ENCODE results near the gene MPC1. TPM values are rescaled to one million over a fixed set of nuclear protein-coding genes. Genes with fewer than 3 reads are reported as not detected.

Gene MPC1
- total and polyA plus RNA-seq, 11 donors = 213 to 796 (median 542) TPM

- Histone ChIP-seq H3K27ac (peak overlapping the region in 1 of 12 donors; percentile 33), H3K36me3 (peaks cover 0 to 75% (median 69%) of the 10 kb centered on the region in 9 donors), H3K4me3 (no peak overlapping the region), H3K9me3 (no peaks in the 10 kb centered on the region), H3K27me3 (no peaks in the 10 kb centered on the region), H3K4me1 (peaks cover 0 to 15% (median 0%) of the 10 kb centered on the region in 12 donors)
- 92 to 98% (median 94%) methylated on average over 12 to 15 of the region's 15 CpGs for WGBS, 4 donors
- intact Hi-C loops (cut with DNase I) = no loop called here
- TF ChIP-seq POLR2A (IDR thresholded peaks at IDR 0.05) = no peak
- no peak for TF ChIP-seq CTCF (IDR thresholded peaks at IDR 0.05)
- DNase-seq (no peak), ATAC-seq (no peak)
Measured at GRCh38 chr6:166419717-166420116, 37.0 kb upstream of the MPC1 start.

DNA sequence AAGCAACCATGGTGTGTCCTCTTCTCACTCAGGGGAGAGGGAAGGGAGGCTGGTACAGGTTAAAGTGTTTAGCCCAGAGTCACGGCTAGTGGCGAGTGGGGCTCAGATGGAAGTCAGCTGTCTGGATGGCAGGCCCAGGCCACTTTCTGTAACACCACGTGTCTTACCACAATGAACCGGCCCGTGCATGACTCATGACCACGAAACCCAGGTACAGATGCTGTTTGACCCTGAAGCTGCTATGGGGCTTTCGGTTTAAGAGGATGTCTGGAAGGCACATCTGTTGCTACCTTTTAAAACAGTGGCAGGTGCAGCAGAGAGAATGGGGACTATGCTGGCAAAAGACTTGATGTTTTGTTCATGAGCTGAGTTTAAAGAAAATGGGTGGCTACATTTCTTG, 36.5 kb upstream of the MPC1 start:
- TF ChIP-seq CTCF (IDR thresholded peaks at IDR 0.05) (no peak), POLR2A (IDR thresholded peaks at IDR 0.05) (no peak)
- WGBS, 4 donors = 84 to 90% (median 88%) methylated on average over 7 of the region's 7 CpGs
- H3K27ac ChIP-seq = peak overlapping the region in 1 of 12 donors; percentile 43
- DNase-seq = no peak
- intact Hi-C loops (cut with DNase I) = no loop called here
- H3K4me1 ChIP-seq = peaks cover 0 to 15% (median 0%) of the 10 kb centered on the region in 12 donors
- peaks cover 0 to 77% (median 71%) of the 10 kb centered on the region in 9 donors for H3K36me3 ChIP-seq
- H3K4me3 ChIP-seq = no peak overlapping the region
- no peaks in the 10 kb centered on the region for H3K9me3 ChIP-seq
- no peaks in the 10 kb centered on the region for H3K27me3 ChIP-seq
- no peak for ATAC-seq

GRCh38 chr6:166418691-166419143, 36.0 kb upstream of the MPC1 start:
- DNase-seq (no peak), ATAC-seq (no peak)
- intact Hi-C loops (cut with DNase I) = no loop called here
- H3K4me1 ChIP-seq = peaks cover 0 to 15% (median 0%) of the 10 kb centered on the region in 12 donors
- H3K4me3 ChIP-seq = no peak overlapping the region
- 90 to 96% (median 94%) methylated on average over 9 of the region's 9 CpGs for WGBS, 4 donors
- peaks cover 0 to 78% (median 71%) of the 10 kb centered on the region in 9 donors for H3K36me3 ChIP-seq
- no peak for TF ChIP-seq POLR2A (IDR thresholded peaks at IDR 0.05)
- no peak for TF ChIP-seq CTCF (IDR thresholded peaks at IDR 0.05)
- H3K27ac ChIP-seq = peak overlapping the region in 1 of 12 donors; percentile 43
- H3K9me3 ChIP-seq = no peaks in the 10 kb centered on the region
- H3K27me3 ChIP-seq = no peaks in the 10 kb centered on the region

DNA sequence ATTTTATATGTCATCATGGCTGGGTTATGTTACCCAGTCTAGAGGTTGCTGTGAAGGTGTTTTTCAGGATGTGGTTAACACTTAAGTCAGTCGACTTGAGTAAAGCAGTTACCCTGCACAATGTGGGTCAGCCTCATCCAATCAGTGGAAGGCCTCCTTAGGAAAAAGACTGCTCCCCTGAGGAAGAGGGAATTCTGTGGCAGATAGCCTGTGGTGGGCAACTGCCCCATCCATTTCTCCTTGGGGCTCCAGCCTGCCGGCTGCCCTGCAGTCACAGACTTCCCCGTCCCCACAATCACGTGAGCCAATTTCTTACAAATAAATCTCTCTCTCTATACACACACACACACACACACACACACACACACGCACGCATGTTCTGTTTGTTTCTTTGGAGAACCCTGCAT, 34.5 kb upstream of the MPC1 start:
- no peak for ATAC-seq
- Histone ChIP-seq H3K4me3 (no peak overlapping the region), H3K4me1 (peaks cover 0 to 15% (median 0%) of the 10 kb centered on the region in 12 donors), H3K27ac (peak overlapping the region in 1 of 12 donors; percentile 44), H3K27me3 (no peaks in the 10 kb centered on the region), H3K36me3 (peaks cover 0 to 77% (median 71%) of the 10 kb centered on the region in 9 donors), H3K9me3 (no peaks in the 10 kb centered on the region)
- no peak for TF ChIP-seq POLR2A (IDR thresholded peaks at IDR 0.05)
- no peak for TF ChIP-seq CTCF (IDR thresholded peaks at IDR 0.05)
- intact Hi-C loops (cut with DNase I) = no loop called here
- DNase-seq = no peak
- 88 to 92% (median 91%) methylated on average over 6 of the region's 6 CpGs for WGBS, 4 donors

Measured in heart left ventricle (tissue), 16 donors.